GM21367 (cell line): ENCODE results near the gene SHROOM2.
"Not testable (repeated sequence)": the region's sequence is repeated elsewhere in the genome, so short reads cannot be mapped to it uniquely, and the experiment has no call there.

ENCODE experiments used
- ATAC-seq: cut with Tn5 transposase; IDR thresholded peaks from one replicate; pipeline ENCODE4 v1.9.1; 2021; ENCODE audit not compliant: unreplicated experiment

Gene SHROOM2

GRCh38 chrX:9785254-9785943 lies 830 bp upstream of the SHROOM2 start:
- ATAC-seq, result no peak

- no peak for ATAC-seq
Measured at GRCh38 chrX:9786798-9787635, 788 bp downstream of the SHROOM2 start.

- ATAC-seq, result no peak
Measured at GRCh38 chrX:9788911-9789310, 2.7 kb downstream of the SHROOM2 start.

GRCh38 chrX:9789555-9789954 lies 3.3 kb downstream of the SHROOM2 start:
- ATAC-seq, result no peak

- ATAC-seq, result no peak
Measured at GRCh38 chrX:9790866-9791265, 4.6 kb downstream of the SHROOM2 start.

GRCh38 chrX:9794495-9794894 lies 8.3 kb downstream of the SHROOM2 start:
- no peak for ATAC-seq

GRCh38 chrX:9797384-9798360 lies 11.4 kb downstream of the SHROOM2 start:
- ATAC-seq, result no peak

GRCh38 chrX:9802737-9803136 lies 16.5 kb downstream of the SHROOM2 start:
- ATAC-seq, result no peak

- no peak for ATAC-seq
Measured at GRCh38 chrX:9804444-9804843, 18.2 kb downstream of the SHROOM2 start.

- ATAC-seq, result no peak
Measured at GRCh38 chrX:9805956-9806355, 19.7 kb downstream of the SHROOM2 start.

- no peak for ATAC-seq
Measured at GRCh38 chrX:9807355-9808182, 21.3 kb downstream of the SHROOM2 start.

GRCh38 chrX:9809876-9810275 lies 23.6 kb downstream of the SHROOM2 start:
- ATAC-seq, result not testable (repeated sequence)

- not testable (repeated sequence) for ATAC-seq
Measured at GRCh38 chrX:9811086-9811485, 24.9 kb downstream of the SHROOM2 start.

- no peak for ATAC-seq
Measured at GRCh38 chrX:9816084-9816700, 30.0 kb downstream of the SHROOM2 start.

- no peak for ATAC-seq
Measured at GRCh38 chrX:9821572-9821971, 35.3 kb downstream of the SHROOM2 start.

- no peak for ATAC-seq
Measured at GRCh38 chrX:9824554-9824953, 38.3 kb downstream of the SHROOM2 start.

- ATAC-seq, result no peak
Measured at GRCh38 chrX:9825129-9825790, 39.0 kb downstream of the SHROOM2 start.

- ATAC-seq, result no peak
Measured at GRCh38 chrX:9825966-9826365, 39.7 kb downstream of the SHROOM2 start.
